Natural killer cell (primary cell): ENCODE measurements around the gene NTM. TPM values are rescaled to one million over a fixed set of nuclear protein-coding genes. Genes with fewer than 3 reads are reported as not detected.

Source experiments
- ATAC-seq, 3 donors: fragments of 150-1000 bp in 2 of 3; fragments of 200-7000 bp in 1 of 3; cut with Tn5 transposase; 1 replicate in 1 of 3; 2 replicates in 2 of 3; pipeline ENCODE4 v1.10.0; 2021; ENCODE audit warnings: mild to moderate bottlenecking in 2 of 3, moderate library complexity in 2 of 3
- DNase-seq, 2 donors: peaks; one replicate each; pipeline versions ENCODE4 v3.0.0 to v3.0.0-alpha.2; 2013 to 2021; ENCODE audit warnings: mixed read lengths in 1 of 2
- H3K27ac ChIP-seq: one replicate; pipeline ENCODE4 v1.5.1; 2013; ENCODE audit warnings: mild to moderate bottlenecking, low read length
- H3K27me3 ChIP-seq: one replicate; pipeline ENCODE4 v1.6.1; 2013; ENCODE audit warnings: low read length; ENCODE audit not compliant: control insufficient read depth, insufficient read depth
- H3K36me3 ChIP-seq: one replicate; pipeline ENCODE4 v1.6.1; 2013; ENCODE audit warnings: low read length; ENCODE audit not compliant: control insufficient read depth, insufficient read depth
- H3K4me1 ChIP-seq: one replicate; pipeline ENCODE4 v1.6.1; 2013; ENCODE audit warnings: low read length; ENCODE audit not compliant: control insufficient read depth, insufficient read depth
- H3K4me3 ChIP-seq: one replicate; pipeline ENCODE4 v1.5.1; 2013; ENCODE audit warnings: low read length
- H3K9me3 ChIP-seq: one replicate; pipeline ENCODE4 v1.6.1; 2013; ENCODE audit warnings: low read length; ENCODE audit not compliant: control insufficient read depth, insufficient read depth
- H3K27ac Mint-ChIP-seq, 2 donors: one replicate each; pipeline ENCODE4 v1.8.0; 2022; ENCODE audit warnings: mild to moderate bottlenecking in 2 of 2, mixed read lengths in 2 of 2, moderate library complexity in 1 of 2
- H3K27me3 Mint-ChIP-seq, 2 donors: one replicate each; pipeline ENCODE4 v1.8.0; 2022; ENCODE audit warnings: low read depth in 2 of 2, mixed read lengths in 2 of 2
- H3K36me3 Mint-ChIP-seq: one replicate; pipeline ENCODE4 v1.8.0; 2022; ENCODE audit warnings: mixed read lengths
- H3K4me1 Mint-ChIP-seq, 2 donors: one replicate each; pipeline ENCODE4 v1.8.0; 2022; ENCODE audit warnings: mixed read lengths in 2 of 2
- H3K4me3 Mint-ChIP-seq: one replicate; pipeline ENCODE4 v1.8.0; 2022; ENCODE audit warnings: mild to moderate bottlenecking, moderate library complexity, mixed read lengths
- H3K9me3 Mint-ChIP-seq, 2 donors: one replicate each; pipeline ENCODE4 v1.8.0; 2022; ENCODE audit warnings: mixed read lengths in 2 of 2
- WGBS: methylation state at CpG from one replicate; pipeline ENCODE4 v1.1.7; 2013; ENCODE audit warnings: missing lambda C conversion rate; ENCODE audit not compliant: insufficient coverage; 5-methylcytosine and 5-hydroxymethylcytosine counted together
- intact Hi-C: fragments of 100-400 bp; cut with micrococcal nuclease; formaldehyde crosslinking; loops from one replicate; pipeline ENCODE4 v1.14.2; 2022
- total RNA-seq, 4 donors: library from RNA; stranded (reverse); fragments of 120-200 nt in 1 of 4; gene quantifications; one replicate each; pipeline versions ENCODE4 v1.2.3 to v1.2.4, GENCODE V29; 2013 to 2022
- TF ChIP-seq, protein P1 (sequence below): fragments of 200-600 bp; IDR thresholded peaks from one replicate; pipeline ENCODE4 v1.8.0; 2022; ENCODE audit warnings: antibody characterized with exemption

Gene NTM
- total RNA-seq, 3 donors from 2014 or later (not counting 1 experiment from before 2014, with no cell fraction given), result not detected

DNA sequence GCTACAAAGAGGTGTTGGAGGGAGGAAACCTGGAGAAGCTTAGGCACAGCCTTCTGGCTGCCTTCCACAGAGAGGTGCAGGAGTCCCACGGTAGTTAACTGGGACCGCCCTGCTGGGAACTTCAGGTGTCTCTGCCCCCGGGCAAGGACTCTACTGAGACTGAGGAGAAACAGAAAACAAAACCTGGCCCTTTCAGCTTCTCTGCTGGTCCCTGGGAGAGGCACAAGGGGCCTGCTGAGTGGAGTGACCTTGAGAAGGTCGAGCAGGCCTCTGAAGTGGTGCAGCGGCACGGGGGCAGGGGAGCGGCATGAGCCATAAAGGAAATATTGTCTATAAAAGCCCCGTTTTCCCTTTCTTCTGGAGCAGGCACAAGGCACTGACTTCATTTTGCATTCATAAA lies 38.9 kb downstream of the NTM start:
- no peaks in the 10 kb centered on the region for H3K4me1 Mint-ChIP-seq
- intact Hi-C loops, result no loop called here
- Histone ChIP-seq H3K4me3 (no peak overlapping the region), H3K9me3 (no peaks in the 10 kb centered on the region), H3K4me1 (no peaks in the 10 kb centered on the region), H3K27ac (no peak overlapping the region), H3K36me3 (no peaks in the 10 kb centered on the region), H3K27me3 (no peaks in the 10 kb centered on the region)
- H3K9me3 Mint-ChIP-seq, result peaks cover 0 to 2% of the 10 kb centered on the region in 2 donors
- ATAC-seq (no peak), DNase-seq (no peak)
- H3K27ac Mint-ChIP-seq, result no peak overlapping the region
- 67% methylated on average over 8 of the region's 8 CpGs for WGBS
- H3K27me3 Mint-ChIP-seq, result no peaks in the 10 kb centered on the region
- TF ChIP-seq, protein P1, sequence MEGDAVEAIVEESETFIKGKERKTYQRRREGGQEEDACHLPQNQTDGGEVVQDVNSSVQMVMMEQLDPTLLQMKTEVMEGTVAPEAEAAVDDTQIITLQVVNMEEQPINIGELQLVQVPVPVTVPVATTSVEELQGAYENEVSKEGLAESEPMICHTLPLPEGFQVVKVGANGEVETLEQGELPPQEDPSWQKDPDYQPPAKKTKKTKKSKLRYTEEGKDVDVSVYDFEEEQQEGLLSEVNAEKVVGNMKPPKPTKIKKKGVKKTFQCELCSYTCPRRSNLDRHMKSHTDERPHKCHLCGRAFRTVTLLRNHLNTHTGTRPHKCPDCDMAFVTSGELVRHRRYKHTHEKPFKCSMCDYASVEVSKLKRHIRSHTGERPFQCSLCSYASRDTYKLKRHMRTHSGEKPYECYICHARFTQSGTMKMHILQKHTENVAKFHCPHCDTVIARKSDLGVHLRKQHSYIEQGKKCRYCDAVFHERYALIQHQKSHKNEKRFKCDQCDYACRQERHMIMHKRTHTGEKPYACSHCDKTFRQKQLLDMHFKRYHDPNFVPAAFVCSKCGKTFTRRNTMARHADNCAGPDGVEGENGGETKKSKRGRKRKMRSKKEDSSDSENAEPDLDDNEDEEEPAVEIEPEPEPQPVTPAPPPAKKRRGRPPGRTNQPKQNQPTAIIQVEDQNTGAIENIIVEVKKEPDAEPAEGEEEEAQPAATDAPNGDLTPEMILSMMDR, result no peak
- no peaks in the 10 kb centered on the region for H3K36me3 Mint-ChIP-seq
- no peak overlapping the region for H3K4me3 Mint-ChIP-seq

DNA sequence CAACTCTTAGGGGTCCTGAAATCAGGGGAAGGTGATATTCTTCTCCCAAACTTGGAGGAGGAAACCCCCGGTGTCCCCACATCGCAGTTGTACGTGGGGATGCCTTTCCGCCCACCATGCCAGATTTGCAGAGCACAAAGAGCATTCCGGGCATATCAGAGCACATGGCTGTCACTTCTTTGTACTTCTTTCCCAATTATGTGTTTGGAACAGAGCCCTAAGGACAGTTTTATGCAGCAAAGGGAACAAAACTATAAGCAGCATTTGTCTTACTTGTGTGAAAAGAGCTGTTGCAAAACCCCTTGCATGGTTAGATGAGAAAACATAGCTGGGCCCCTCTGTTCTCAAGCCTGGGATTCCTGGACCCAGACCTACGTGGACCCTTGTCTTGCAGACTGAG lies 41.2 kb downstream of the NTM start:
- Mint-ChIP-seq H3K27ac (no peak overlapping the region), H3K4me1 (no peaks in the 10 kb centered on the region), H3K27me3 (no peaks in the 10 kb centered on the region), H3K4me3 (no peak overlapping the region), H3K36me3 (no peaks in the 10 kb centered on the region), H3K9me3 (peaks cover 0 to 2% of the 10 kb centered on the region in 2 donors)
- Histone ChIP-seq H3K9me3 (no peaks in the 10 kb centered on the region), H3K36me3 (no peaks in the 10 kb centered on the region), H3K4me3 (no peak overlapping the region), H3K27me3 (no peaks in the 10 kb centered on the region), H3K4me1 (no peaks in the 10 kb centered on the region), H3K27ac (no peak overlapping the region)
- intact Hi-C loops, result no loop called here
- DNase-seq (no peak), ATAC-seq (no peak)
- 91% methylated on average over 6 of the region's 6 CpGs for WGBS
- TF ChIP-seq, protein P1, result no peak

DNA sequence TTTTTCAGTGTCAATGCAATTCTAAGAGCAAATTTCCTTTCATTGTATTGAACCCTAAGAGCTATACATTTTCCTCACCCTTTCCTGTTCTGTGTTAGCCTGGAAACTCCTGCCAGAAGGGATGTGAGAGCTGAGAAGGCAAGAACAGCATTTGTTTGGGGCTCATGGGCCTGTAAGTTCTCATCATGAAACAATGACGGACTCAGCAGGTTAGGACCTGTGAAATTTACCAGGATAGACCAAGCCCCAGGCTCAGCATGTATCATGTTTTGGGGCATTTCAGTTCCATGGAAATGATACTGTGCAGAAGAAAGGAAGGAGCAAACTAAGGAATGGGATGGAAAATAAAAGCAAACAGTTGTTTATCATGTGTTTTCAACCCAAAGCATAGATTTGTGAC lies 41.6 kb downstream of the NTM start:
- TF ChIP-seq, protein P1, result no peak
- Mint-ChIP-seq H3K4me1 (no peaks in the 10 kb centered on the region), H3K27me3 (no peaks in the 10 kb centered on the region), H3K36me3 (no peaks in the 10 kb centered on the region), H3K9me3 (peaks cover 0 to 2% of the 10 kb centered on the region in 2 donors), H3K27ac (no peak overlapping the region), H3K4me3 (no peak overlapping the region)
- H3K27ac ChIP-seq, result no peak overlapping the region
- intact Hi-C loops, result no loop called here
- ATAC-seq (no peak), DNase-seq (no peak)
- H3K4me3 ChIP-seq, result no peak overlapping the region
- no peaks in the 10 kb centered on the region for H3K27me3 ChIP-seq
- WGBS, result 91% methylated on average over 1 of the region's 1 CpG
- no peaks in the 10 kb centered on the region for H3K4me1 ChIP-seq
- no peaks in the 10 kb centered on the region for H3K36me3 ChIP-seq
- H3K9me3 ChIP-seq, result no peaks in the 10 kb centered on the region

DNA sequence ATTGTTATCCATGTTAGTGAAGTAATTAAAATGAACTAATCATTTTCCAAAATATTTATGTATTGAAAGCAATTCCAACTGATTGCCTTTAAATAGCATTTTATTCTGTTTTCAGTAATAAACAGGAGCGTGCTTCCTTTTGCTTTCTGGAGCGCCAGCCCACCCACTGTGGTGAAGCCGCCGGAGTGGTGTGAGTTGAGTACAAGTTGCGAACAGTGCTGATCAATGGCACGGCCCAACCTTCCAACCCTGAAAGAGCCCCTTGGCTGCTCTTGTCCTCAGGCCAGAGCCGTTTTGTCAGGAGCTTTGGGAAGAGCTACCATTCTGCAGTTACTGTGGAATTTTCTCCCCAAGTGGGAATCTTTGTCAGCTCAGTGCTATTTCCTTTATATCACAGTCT lies 42.8 kb downstream of the NTM start:
- Histone ChIP-seq H3K9me3 (no peaks in the 10 kb centered on the region), H3K4me1 (no peaks in the 10 kb centered on the region), H3K27me3 (no peaks in the 10 kb centered on the region), H3K36me3 (no peaks in the 10 kb centered on the region), H3K27ac (no peak overlapping the region), H3K4me3 (no peak overlapping the region)
- Mint-ChIP-seq H3K4me1 (no peaks in the 10 kb centered on the region), H3K4me3 (no peak overlapping the region), H3K27ac (no peak overlapping the region), H3K27me3 (no peaks in the 10 kb centered on the region), H3K36me3 (no peaks in the 10 kb centered on the region), H3K9me3 (peaks cover 0 to 2% of the 10 kb centered on the region in 2 donors)
- intact Hi-C loops, result no loop called here
- ATAC-seq (no peak), DNase-seq (no peak)
- 88% methylated on average over 7 of the region's 7 CpGs for WGBS
- TF ChIP-seq, protein P1, result no peak
